ENCODE data around the gene KSR1.
A peak's percentile ranks its signal among the peaks of the same experiment; 100 is the strongest.
"Not testable (repeated sequence)": the region's sequence is repeated elsewhere in the genome, so short reads cannot be mapped to it uniquely, and the experiment has no call there.

KSR1 gene

GRCh38 chr17:27426471-27426870, 29.8 kb upstream of the KSR1 start:
- not testable (repeated sequence) for DNase-seq (ENCODE audit: low spot score)

- not testable (repeated sequence) for DNase-seq (ENCODE audit: low spot score)
Observed at GRCh38 chr17:27427166-27427862, 28.9 kb upstream of the KSR1 start.

- DNase-seq (ENCODE audit: low spot score): no peak
Observed at GRCh38 chr17:27428781-27429505, 27.3 kb upstream of the KSR1 start.

GRCh38 chr17:27429666-27430382, 26.4 kb upstream of the KSR1 start:
- DNase-seq (ENCODE audit: low spot score): no peak

GRCh38 chr17:27430383-27430840, 25.8 kb upstream of the KSR1 start:
- DNase-seq (ENCODE audit: low spot score): no peak

- DNase-seq (ENCODE audit: low spot score): peak; percentile 38
Observed at GRCh38 chr17:27430882-27431491, 25.3 kb upstream of the KSR1 start.

- DNase-seq (ENCODE audit: low spot score): no peak
Observed at GRCh38 chr17:27433521-27433920, 22.7 kb upstream of the KSR1 start.

GRCh38 chr17:27435431-27436070, 20.7 kb upstream of the KSR1 start:
- DNase-seq (ENCODE audit: low spot score): not testable (repeated sequence)

- no peak for DNase-seq (ENCODE audit: low spot score)
Observed at GRCh38 chr17:27438348-27438998, 17.8 kb upstream of the KSR1 start.

GRCh38 chr17:27439342-27439741, 16.9 kb upstream of the KSR1 start:
- no peak for DNase-seq (ENCODE audit: low spot score)

- no peak for DNase-seq (ENCODE audit: low spot score)
Observed at GRCh38 chr17:27442702-27443101, 13.5 kb upstream of the KSR1 start.

- DNase-seq (ENCODE audit: low spot score): no peak
Observed at GRCh38 chr17:27443491-27443890, 12.8 kb upstream of the KSR1 start.

GRCh38 chr17:27445971-27446370, 10.3 kb upstream of the KSR1 start:
- DNase-seq (ENCODE audit: low spot score): no peak

- DNase-seq (ENCODE audit: low spot score): no peak
Observed at GRCh38 chr17:27446569-27447301, 9.5 kb upstream of the KSR1 start.

- not testable (repeated sequence) for DNase-seq (ENCODE audit: low spot score)
Observed at GRCh38 chr17:27448534-27448933, 7.7 kb upstream of the KSR1 start.

- no peak for DNase-seq (ENCODE audit: low spot score)
Observed at GRCh38 chr17:27449541-27449940, 6.7 kb upstream of the KSR1 start.

GRCh38 chr17:27449988-27450387, 6.3 kb upstream of the KSR1 start:
- DNase-seq (ENCODE audit: low spot score): no peak

- no peak for DNase-seq (ENCODE audit: low spot score)
Observed at GRCh38 chr17:27450416-27450815, 5.8 kb upstream of the KSR1 start.

GRCh38 chr17:27451906-27452305, 4.3 kb upstream of the KSR1 start:
- no peak for DNase-seq (ENCODE audit: low spot score)

GRCh38 chr17:27452828-27453227, 3.4 kb upstream of the KSR1 start:
- DNase-seq (ENCODE audit: low spot score): no peak

- no peak for DNase-seq (ENCODE audit: low spot score)
Observed at GRCh38 chr17:27453471-27453870, 2.8 kb upstream of the KSR1 start.

All from HuH-7.5 (cell line).